ENCODE measurements around the gene KIFBP. TPM values are rescaled to one million over a fixed set of nuclear protein-coding genes. Genes with fewer than 3 reads are reported as not detected.

Gene KIFBP
- total and polyA plus RNA-seq, 2 donors from 2014 or later: 25.6 to 26.7 TPM

DNA sequence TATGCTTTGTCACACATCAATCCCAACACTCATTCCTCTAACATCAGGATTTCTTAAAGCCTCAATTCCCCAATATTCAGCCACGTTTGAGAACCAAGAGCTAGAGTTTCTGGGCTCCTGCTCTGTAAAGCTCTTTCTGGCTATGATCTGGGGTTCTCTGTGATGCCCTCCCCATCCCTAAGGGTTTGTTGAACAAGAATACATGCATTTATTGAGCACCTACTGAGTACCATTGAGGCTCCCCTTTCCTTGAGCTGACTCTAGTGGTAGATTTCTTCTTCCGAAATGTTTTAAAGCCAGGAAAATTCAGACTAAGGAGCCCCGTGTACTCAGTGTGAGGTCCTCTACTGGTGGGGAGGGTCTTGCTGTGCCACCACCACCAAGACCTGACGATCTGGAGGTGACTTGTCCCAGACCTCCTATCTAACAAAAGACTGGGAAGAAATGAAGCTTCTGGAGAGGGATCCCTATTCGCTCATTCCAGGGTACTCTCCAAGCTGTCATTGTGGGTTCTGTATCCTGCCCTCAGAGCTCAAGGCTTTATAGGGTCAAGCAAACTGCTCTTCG lies 76.2 kb downstream of the KIFBP start:
- H3K4me3 ChIP-seq (ENCODE audit: low read length in 3 of 3): no peak overlapping the region
- H3K27ac ChIP-seq (ENCODE audit: low read depth in 2 of 2, low read length in 2 of 2): peak overlapping the region; percentile 4 to 18
- DNase-seq: no peak
- H3K36me3 ChIP-seq (ENCODE audit: control insufficient read depth in 2 of 3, insufficient read depth in 3 of 3, low read length in 3 of 3): no peaks in the 10 kb centered on the region
- no peaks in the 10 kb centered on the region for H3K27me3 ChIP-seq (ENCODE audit: control insufficient read depth, insufficient read depth, low read length)
- TF ChIP-seq, protein P1, sequence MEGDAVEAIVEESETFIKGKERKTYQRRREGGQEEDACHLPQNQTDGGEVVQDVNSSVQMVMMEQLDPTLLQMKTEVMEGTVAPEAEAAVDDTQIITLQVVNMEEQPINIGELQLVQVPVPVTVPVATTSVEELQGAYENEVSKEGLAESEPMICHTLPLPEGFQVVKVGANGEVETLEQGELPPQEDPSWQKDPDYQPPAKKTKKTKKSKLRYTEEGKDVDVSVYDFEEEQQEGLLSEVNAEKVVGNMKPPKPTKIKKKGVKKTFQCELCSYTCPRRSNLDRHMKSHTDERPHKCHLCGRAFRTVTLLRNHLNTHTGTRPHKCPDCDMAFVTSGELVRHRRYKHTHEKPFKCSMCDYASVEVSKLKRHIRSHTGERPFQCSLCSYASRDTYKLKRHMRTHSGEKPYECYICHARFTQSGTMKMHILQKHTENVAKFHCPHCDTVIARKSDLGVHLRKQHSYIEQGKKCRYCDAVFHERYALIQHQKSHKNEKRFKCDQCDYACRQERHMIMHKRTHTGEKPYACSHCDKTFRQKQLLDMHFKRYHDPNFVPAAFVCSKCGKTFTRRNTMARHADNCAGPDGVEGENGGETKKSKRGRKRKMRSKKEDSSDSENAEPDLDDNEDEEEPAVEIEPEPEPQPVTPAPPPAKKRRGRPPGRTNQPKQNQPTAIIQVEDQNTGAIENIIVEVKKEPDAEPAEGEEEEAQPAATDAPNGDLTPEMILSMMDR (IDR thresholded peaks at IDR 0.05; ENCODE audit: borderline replicate concordance, extremely low read depth, insufficient read depth): no peak
- peaks cover 0 to 12% (median 9%) of the 10 kb centered on the region in 3 donors for H3K4me1 ChIP-seq (ENCODE audit: control insufficient read depth in 2 of 3, insufficient read depth in 2 of 3, low read depth in 1 of 3, low read length in 3 of 3)
- H3K9ac ChIP-seq (ENCODE audit: low read length in 3 of 3): no peak overlapping the region
- FAIRE-seq: no peak
- intact Hi-C loops (cut with DNase I): no loop called here
- no peaks in the 10 kb centered on the region for H3K9me3 ChIP-seq (ENCODE audit: control insufficient read depth in 2 of 3, insufficient read depth in 1 of 3, low read length in 3 of 3)

DNA sequence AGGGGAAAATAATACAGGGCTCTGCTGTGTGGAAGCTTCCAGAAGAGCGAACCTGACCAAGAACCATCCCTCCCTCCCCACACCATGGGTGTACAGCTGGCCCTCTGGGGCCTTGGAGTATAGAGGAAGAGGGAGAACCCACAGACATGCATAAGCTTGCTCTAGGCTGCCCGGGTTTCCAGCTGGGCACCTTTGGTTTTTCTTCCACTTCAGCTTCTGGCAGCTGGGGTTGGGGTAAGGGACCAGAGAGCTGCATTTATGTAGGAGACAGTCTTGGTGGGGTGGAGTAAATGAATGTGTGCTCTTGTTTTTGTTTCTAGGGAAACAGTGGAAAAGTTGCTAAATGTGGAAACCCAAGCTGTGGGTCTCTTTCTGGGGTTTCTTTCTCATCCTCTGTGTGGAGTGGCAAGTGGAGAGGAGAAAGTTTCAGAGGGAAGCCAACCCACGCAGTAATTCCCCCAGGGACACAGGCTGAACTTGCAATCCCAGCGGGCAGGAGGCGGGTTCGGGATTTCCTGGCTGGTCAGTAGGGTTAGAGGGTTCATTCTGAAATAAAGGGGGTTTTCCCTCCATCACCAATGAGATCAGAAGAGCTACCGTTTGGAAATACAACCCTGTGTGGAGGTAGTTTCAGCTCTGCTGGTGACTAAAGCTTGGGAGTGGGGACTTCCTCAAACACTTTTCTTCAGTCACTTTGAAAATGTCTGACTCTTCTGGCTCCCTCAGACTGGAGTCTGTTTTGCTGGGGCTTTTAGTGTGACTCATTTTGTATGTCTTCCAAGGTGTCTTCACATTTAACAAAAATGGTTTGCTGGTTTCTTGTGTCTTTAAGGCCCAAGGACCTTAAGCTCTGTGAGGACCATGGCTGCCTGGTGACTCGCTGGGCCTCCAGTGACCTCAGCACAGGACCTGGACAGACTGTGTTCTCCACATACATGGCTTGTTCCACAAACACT lies 77.1 kb downstream of the KIFBP start:
- TF ChIP-seq, protein P1 (IDR thresholded peaks at IDR 0.05; ENCODE audit: borderline replicate concordance, extremely low read depth, insufficient read depth): no peak
- intact Hi-C loops (cut with DNase I): no loop called here
- peak in 1 of 5 donors; percentile 80 for DNase-seq
- H3K4me3 ChIP-seq (ENCODE audit: low read length in 3 of 3): no peak overlapping the region
- H3K27ac ChIP-seq (ENCODE audit: low read depth in 2 of 2, low read length in 2 of 2): peak overlapping the region; percentile 18 to 59
- FAIRE-seq: no peak
- H3K27me3 ChIP-seq (ENCODE audit: control insufficient read depth, insufficient read depth, low read length): no peaks in the 10 kb centered on the region
- H3K4me1 ChIP-seq (ENCODE audit: control insufficient read depth in 2 of 3, insufficient read depth in 2 of 3, low read depth in 1 of 3, low read length in 3 of 3): peaks cover 0 to 12% (median 9%) of the 10 kb centered on the region in 3 donors
- H3K9ac ChIP-seq (ENCODE audit: low read length in 3 of 3): peak overlapping the region in 1 of 3 donors; percentile 3
- H3K9me3 ChIP-seq (ENCODE audit: control insufficient read depth in 2 of 3, insufficient read depth in 1 of 3, low read length in 3 of 3): no peaks in the 10 kb centered on the region
- no peaks in the 10 kb centered on the region for H3K36me3 ChIP-seq (ENCODE audit: control insufficient read depth in 2 of 3, insufficient read depth in 3 of 3, low read length in 3 of 3)

Other genes starting within 250 kb of the KIFBP start
- gene STOX1, start 161.3 kb upstream of the KIFBP start, total RNA-seq: 1.5 TPM
- gene STOX1, start 161.3 kb upstream of the KIFBP start, polyA plus RNA-seq (ENCODE audit: insufficient read depth, low read depth, low replicate concordance): 1.5 TPM
- 33.1 TPM for gene DDX50, start 87.5 kb upstream of the KIFBP start, total RNA-seq
- gene DDX50, start 87.5 kb upstream of the KIFBP start, polyA plus RNA-seq (ENCODE audit: insufficient read depth, low read depth, low replicate concordance): 24.0 TPM
- 49.4 TPM for gene DDX21, start 32.6 kb upstream of the KIFBP start, total RNA-seq
- 8.9 TPM for gene DDX21, start 32.6 kb upstream of the KIFBP start, polyA plus RNA-seq (ENCODE audit: insufficient read depth, low read depth, low replicate concordance)
- 130 TPM for gene SRGN, start 99.3 kb downstream of the KIFBP start, total RNA-seq
- 65.7 TPM for gene SRGN, start 99.3 kb downstream of the KIFBP start, polyA plus RNA-seq (ENCODE audit: insufficient read depth, low read depth, low replicate concordance)
- gene VPS26A, start 135.4 kb downstream of the KIFBP start, total RNA-seq: 52.5 TPM
- 38.9 TPM for gene VPS26A, start 135.4 kb downstream of the KIFBP start, polyA plus RNA-seq (ENCODE audit: insufficient read depth, low read depth, low replicate concordance)
- 25.1 TPM for gene SUPV3L1, start 191.4 kb downstream of the KIFBP start, total RNA-seq
- 48.3 TPM for gene SUPV3L1, start 191.4 kb downstream of the KIFBP start, polyA plus RNA-seq (ENCODE audit: insufficient read depth, low read depth, low replicate concordance)
- 27.4 TPM for gene HKDC1, start 231.5 kb downstream of the KIFBP start, total RNA-seq
- gene HKDC1, start 231.5 kb downstream of the KIFBP start, polyA plus RNA-seq (ENCODE audit: insufficient read depth, low read depth, low replicate concordance): 8.3 TPM